Osteoblast (primary cell): Measurements from ENCODE around the gene RAF1. TPM values are rescaled to one million over a fixed set of nuclear protein-coding genes. Genes with fewer than 3 reads are reported as not detected.
A peak's percentile ranks its signal among the peaks of the same experiment; 100 is the strongest.

Experiments
- DNase-seq: peaks from one replicate; pipeline ENCODE4 v3.0.0; 2011; ENCODE audit warnings: low spot score, mixed read lengths; ENCODE audit not compliant: insufficient read length; ENCODE audit errors: missing footprints
- H2AFZ ChIP-seq: 2 replicates; pipeline ENCODE4 v1.6.0; 2011; ENCODE audit warnings: mild to moderate bottlenecking, low read length
- H3K27ac ChIP-seq: 2 replicates; pipeline ENCODE4 v1.5.1; 2011; ENCODE audit warnings: mild to moderate bottlenecking, low read depth, low read length, moderate library complexity
- H3K27me3 ChIP-seq: 2 replicates; pipeline ENCODE4 v1.6.0; 2012; ENCODE audit warnings: mild to moderate bottlenecking, control low read depth, inconsistent platforms, low read length, moderate library complexity; ENCODE audit not compliant: insufficient read depth
- H3K36me3 ChIP-seq: 2 replicates; pipeline ENCODE4 v1.5.1; 2011; ENCODE audit warnings: mild to moderate bottlenecking, low read length, control low read depth, moderate library complexity; ENCODE audit not compliant: insufficient read depth
- H3K4me1 ChIP-seq: 2 replicates; pipeline ENCODE4 v1.5.1; 2011; ENCODE audit warnings: mild to moderate bottlenecking, low read length, control low read depth, moderate library complexity; ENCODE audit not compliant: insufficient read depth
- H3K4me2 ChIP-seq: 2 replicates; pipeline ENCODE4 v1.6.0; 2011; ENCODE audit warnings: mild to moderate bottlenecking, low read length; ENCODE audit not compliant: insufficient read depth
- H3K4me3 ChIP-seq: fragments of 200-600 bp; sonication (generic); 3 replicates; pipeline ENCODE4 v1.5.1; 2012; ENCODE audit warnings: mild to moderate bottlenecking, low read length, inconsistent platforms; ENCODE audit not compliant: insufficient read depth
- H3K79me2 ChIP-seq: 2 replicates; pipeline ENCODE4 v1.6.0; 2012; ENCODE audit warnings: mild to moderate bottlenecking, low read length, control low read depth, inconsistent platforms; ENCODE audit not compliant: insufficient read depth
- H3K9me3 ChIP-seq: 2 replicates; pipeline ENCODE4 v1.5.1; 2011; ENCODE audit warnings: low read depth, low read length, control low read depth
- H4K20me1 ChIP-seq: 2 replicates; pipeline ENCODE4 v1.6.0; 2012; ENCODE audit warnings: mild to moderate bottlenecking, low read length, control low read depth; ENCODE audit not compliant: insufficient read depth
- CTCF ChIP-seq: IDR thresholded peaks from 2 replicates; pipeline ENCODE4 v1.5.1; 2011; ENCODE audit warnings: mild to moderate bottlenecking, low read depth, low read length, moderate library complexity; ENCODE audit errors: extremely low read depth
- total RNA-seq: library from RNA; depleted of rRNA; stranded (reverse); fragments of >200 nt; gene quantifications from 2 replicates; pipeline ENCODE4 v1.2.3, GENCODE V29; 2012

RAF1 gene
- total RNA-seq, 1 donor = 118 TPM

- Histone ChIP-seq H3K4me3 (no peak overlapping the region), H3K36me3 (no peaks in the 10 kb centered on the region), H3K9me3 (no peaks in the 10 kb centered on the region), H3K27ac (no peak overlapping the region), H3K79me2 (peaks cover 96% of the 10 kb centered on the region), H3K27me3 (no peaks in the 10 kb centered on the region), H4K20me1 (peaks cover 48% of the 10 kb centered on the region), H3K4me1 (peaks cover 41% of the 10 kb centered on the region), H3K4me2 (no peak overlapping the region), H2AFZ (no peak overlapping the region)
- TF ChIP-seq CTCF = no peak
- DNase-seq = no peak
These were observed 7.7 kb downstream of the RAF1 start for GRCh38 chr3:12656193-12656592.

GRCh38 chr3:12655701-12656100 is 8.2 kb downstream of the RAF1 start:
- Histone ChIP-seq H3K9me3 (no peaks in the 10 kb centered on the region), H4K20me1 (peaks cover 48% of the 10 kb centered on the region), H3K4me1 (peaks cover 36% of the 10 kb centered on the region), H3K36me3 (no peaks in the 10 kb centered on the region), H3K4me3 (no peak overlapping the region), H3K27ac (no peak overlapping the region), H3K4me2 (no peak overlapping the region), H3K79me2 (peaks cover 96% of the 10 kb centered on the region), H2AFZ (no peak overlapping the region), H3K27me3 (no peaks in the 10 kb centered on the region)
- TF ChIP-seq CTCF = no peak
- DNase-seq = no peak

- Histone ChIP-seq H3K4me2 (no peak overlapping the region), H3K79me2 (peaks cover 98% of the 10 kb centered on the region), H3K27ac (no peak overlapping the region), H3K36me3 (no peaks in the 10 kb centered on the region), H3K27me3 (no peaks in the 10 kb centered on the region), H3K9me3 (no peaks in the 10 kb centered on the region), H2AFZ (no peak overlapping the region), H4K20me1 (peaks cover 42% of the 10 kb centered on the region), H3K4me3 (no peak overlapping the region), H3K4me1 (peaks cover 17% of the 10 kb centered on the region)
- TF ChIP-seq CTCF = no peak
- DNase-seq = no peak
These were observed 10.2 kb downstream of the RAF1 start for GRCh38 chr3:12653747-12654146.

- peaks cover 23% of the 10 kb centered on the region for H4K20me1 ChIP-seq
- H3K4me2 ChIP-seq = peak overlapping the region; percentile 17
- no peak overlapping the region for H2AFZ ChIP-seq
- no peaks in the 10 kb centered on the region for H3K27me3 ChIP-seq
- H3K4me1 ChIP-seq = peaks cover 33% of the 10 kb centered on the region
- H3K9me3 ChIP-seq = no peaks in the 10 kb centered on the region
- H3K79me2 ChIP-seq = peaks cover 91% of the 10 kb centered on the region
- no peak for DNase-seq
- TF ChIP-seq CTCF = no peak
- no peaks in the 10 kb centered on the region for H3K36me3 ChIP-seq
- H3K27ac ChIP-seq = peak overlapping the region; percentile 40
- no peak overlapping the region for H3K4me3 ChIP-seq
These were observed 15.4 kb downstream of the RAF1 start for GRCh38 chr3:12648384-12648959.
